HepG2 (cell line): ENCODE results near the gene ADAMTS4. TPM values are rescaled to one million over a fixed set of nuclear protein-coding genes. Genes with fewer than 3 reads are reported as not detected.

Experiments used
- ELF3 ChIP-seq: IDR thresholded peaks from 2 replicates; pipeline ENCODE4 v1.6.1; 2016; ENCODE audit warnings: missing genetic modification reagents, missing compliant biosample characterization
- GATA4 ChIP-seq: sonication (generic); IDR thresholded peaks from 2 replicates; pipeline ENCODE4 v1.6.1; 2016; ENCODE audit warnings: antibody characterized with exemption, low read depth, borderline replicate concordance
- HDAC6 ChIP-seq: fragments of 200-600 bp; sonication (generic); IDR thresholded peaks from 2 replicates; pipeline ENCODE4 v1.7.0; 2017; ENCODE audit warnings: mild to moderate bottlenecking, antibody characterized with exemption, low read length, low read depth
- HOXA9 ChIP-seq: sonication (generic); formaldehyde crosslinking; IDR thresholded peaks from 2 replicates; pipeline ENCODE4 v1.8.1; 2022; ENCODE audit warnings: missing genetic modification reagents, mild to moderate bottlenecking, moderate library complexity, borderline replicate concordance
- IKZF4 ChIP-seq: sonication (generic); formaldehyde crosslinking; IDR thresholded peaks from 2 replicates; pipeline ENCODE4 v1.5.1; 2020; ENCODE audit warnings: borderline replicate concordance, mild to moderate bottlenecking, low read depth, missing genetic modification reagents; ENCODE audit errors: not compliant biosample characterization
- KAT7 ChIP-seq: IDR thresholded peaks from 2 replicates; pipeline ENCODE4 v1.6.1; 2018; ENCODE audit warnings: borderline replicate concordance, missing compliant biosample characterization
- KLF15 ChIP-seq: sonication (generic); formaldehyde crosslinking; IDR thresholded peaks from 2 replicates; pipeline ENCODE4 v1.8.1; 2023; ENCODE audit warnings: borderline replicate concordance, mild to moderate bottlenecking, inconsistent platforms, missing genetic modification reagents, mixed read lengths
- KMT2B ChIP-seq: IDR thresholded peaks from 2 replicates; pipeline ENCODE4 v1.6.1; 2016; ENCODE audit warnings: missing genetic modification reagents, missing compliant biosample characterization
- MIER2 ChIP-seq: IDR thresholded peaks from 2 replicates; pipeline ENCODE4 v1.6.1; 2016; ENCODE audit warnings: missing biosample characterization, missing genetic modification reagents
- MXI1 ChIP-seq: IDR thresholded peaks from 3 replicates; pipeline ENCODE4 v1.6.1; 2012; ENCODE audit warnings: low read depth, low read length, inconsistent platforms, borderline replicate concordance
- NCOA5 ChIP-seq: sonication (generic); formaldehyde crosslinking; IDR thresholded peaks from 2 replicates; pipeline ENCODE4 v1.4.0; 2020; ENCODE audit warnings: missing genetic modification reagents
- NFATC3 ChIP-seq: sonication (generic); formaldehyde crosslinking; IDR thresholded peaks from 2 replicates; pipeline ENCODE4 v1.5.1; 2020; ENCODE audit warnings: mild to moderate bottlenecking, missing genetic modification reagents
- NFIB ChIP-seq: sonication (generic); formaldehyde crosslinking; IDR thresholded peaks from 2 replicates; pipeline ENCODE4 v1.9.0; 2021; ENCODE audit warnings: missing genetic modification reagents, mild to moderate bottlenecking, borderline replicate concordance
- NFKB2 ChIP-seq: sonication (generic); formaldehyde crosslinking; IDR thresholded peaks from 2 replicates; pipeline ENCODE4 v1.4.0; 2020; ENCODE audit warnings: missing genetic modification reagents, borderline replicate concordance
- PLRG1 ChIP-seq: fragments of 450-650 bp; conservative IDR thresholded peaks from 2 replicates; pipeline ENCODE4 v1.6.1; 2016
- PRMT3 ChIP-seq: sonication (generic); formaldehyde crosslinking; IDR thresholded peaks from 2 replicates; pipeline ENCODE4 v1.8.1; 2022; ENCODE audit warnings: low read depth, mild to moderate bottlenecking, moderate library complexity, missing genetic modification reagents, borderline replicate concordance
- SMAD3 ChIP-seq: sonication (generic); formaldehyde crosslinking; IDR thresholded peaks from 2 replicates; pipeline ENCODE4 v1.4.0; 2020; ENCODE audit warnings: missing genetic modification reagents
- TAF15 ChIP-seq: fragments of 200-400 bp; formaldehyde crosslinking; IDR thresholded peaks from one replicate; pipeline ENCODE4 v1.6.1; 2018; ENCODE audit warnings: mild to moderate bottlenecking, low read depth, low read length; ENCODE audit not compliant: poor library complexity, severe bottlenecking
- TEAD3 ChIP-seq: optimal IDR thresholded peaks from 2 replicates; pipeline ENCODE3; 2016; ENCODE audit warnings: borderline replicate concordance
- XBP1 ChIP-seq: sonication (generic); formaldehyde crosslinking; IDR thresholded peaks from 2 replicates; pipeline ENCODE4 v1.5.0; 2020; ENCODE audit warnings: missing genetic modification reagents
- YEATS4 ChIP-seq: sonication (generic); formaldehyde crosslinking; IDR thresholded peaks from 2 replicates; pipeline ENCODE4 v1.4.0; 2020; ENCODE audit warnings: missing genetic modification reagents, borderline replicate concordance
- ZNF563 ChIP-seq: sonication (generic); formaldehyde crosslinking; IDR thresholded peaks from 2 replicates; pipeline ENCODE4 v1.8.0; 2022; ENCODE audit warnings: mild to moderate bottlenecking, moderate library complexity, missing genetic modification reagents
- ZNF788 ChIP-seq: sonication (generic); formaldehyde crosslinking; IDR thresholded peaks from 2 replicates; pipeline ENCODE4 v1.5.0; 2020; ENCODE audit warnings: mild to moderate bottlenecking, missing genetic modification reagents, borderline replicate concordance
- ZNF790 ChIP-seq: sonication (generic); formaldehyde crosslinking; IDR thresholded peaks from 2 replicates; pipeline ENCODE4 v1.8.0; 2022; ENCODE audit warnings: missing genetic modification reagents, mild to moderate bottlenecking, borderline replicate concordance
- ZSCAN25 ChIP-seq: sonication (generic); formaldehyde crosslinking; IDR thresholded peaks from 2 replicates; pipeline ENCODE4 v1.8.0; 2022; ENCODE audit warnings: mild to moderate bottlenecking, missing genetic modification reagents
- ZSCAN31 ChIP-seq: sonication (generic); formaldehyde crosslinking; IDR thresholded peaks from 2 replicates; pipeline ENCODE4 v1.5.0; 2020; ENCODE audit warnings: low read depth, mild to moderate bottlenecking, missing genetic modification reagents
- polyA plus RNA-seq, 8 experiments: library from polyadenylated mRNA; depleted of rRNA in 3 of 8; stranded (reverse) in 7 of 8; unstranded in 1 of 8; fragments of >200 nt; fragmentation: Illumina TruSeq in 4 of 8; extraction: Trizol in 4 of 8; gene quantifications; 2 replicates each; pipeline versions ENCODE4 v1.2.1 to v1.2.3, GENCODE V29; 2011 to 2016; ENCODE audit warnings: low read depth in 4 of 8, missing spikeins in 1 of 8, mixed read lengths in 1 of 8; ENCODE audit not compliant: insufficient read depth in 1 of 8
- total RNA-seq, 5 experiments: library from RNA; depleted of rRNA; stranded (reverse); fragments of >200 nt; fragmentation: Illumina TruSeq; extraction: Trizol; gene quantifications; 2 replicates each; pipeline ENCODE4 v1.2.3, GENCODE V29; 2016; ENCODE audit warnings: low read depth in 1 of 5
- TF ChIP-seq, protein P1 (sequence below): sonication (generic); formaldehyde crosslinking; IDR thresholded peaks from 2 replicates; pipeline ENCODE4 v1.8.0; 2022; ENCODE audit warnings: mild to moderate bottlenecking, missing genetic modification reagents; ENCODE audit not compliant: insufficient replicate concordance
- TF ChIP-seq, protein P2 (sequence below): sonication (generic); formaldehyde crosslinking; IDR thresholded peaks from 2 replicates; pipeline ENCODE4 v1.4.0; 2020; ENCODE audit warnings: mild to moderate bottlenecking, missing genetic modification reagents
- TF ChIP-seq, protein P3 (sequence below): sonication (generic); formaldehyde crosslinking; IDR thresholded peaks from 2 replicates; pipeline ENCODE4 v1.5.0; 2020; ENCODE audit warnings: missing genetic modification reagents

Gene ADAMTS4
- total and polyA plus RNA-seq, 2 of the 13 experiments (the other 11 are each of a cell fraction or from before 2014, with no cell fraction given): 0.51 to 1.7 TPM

DNA sequence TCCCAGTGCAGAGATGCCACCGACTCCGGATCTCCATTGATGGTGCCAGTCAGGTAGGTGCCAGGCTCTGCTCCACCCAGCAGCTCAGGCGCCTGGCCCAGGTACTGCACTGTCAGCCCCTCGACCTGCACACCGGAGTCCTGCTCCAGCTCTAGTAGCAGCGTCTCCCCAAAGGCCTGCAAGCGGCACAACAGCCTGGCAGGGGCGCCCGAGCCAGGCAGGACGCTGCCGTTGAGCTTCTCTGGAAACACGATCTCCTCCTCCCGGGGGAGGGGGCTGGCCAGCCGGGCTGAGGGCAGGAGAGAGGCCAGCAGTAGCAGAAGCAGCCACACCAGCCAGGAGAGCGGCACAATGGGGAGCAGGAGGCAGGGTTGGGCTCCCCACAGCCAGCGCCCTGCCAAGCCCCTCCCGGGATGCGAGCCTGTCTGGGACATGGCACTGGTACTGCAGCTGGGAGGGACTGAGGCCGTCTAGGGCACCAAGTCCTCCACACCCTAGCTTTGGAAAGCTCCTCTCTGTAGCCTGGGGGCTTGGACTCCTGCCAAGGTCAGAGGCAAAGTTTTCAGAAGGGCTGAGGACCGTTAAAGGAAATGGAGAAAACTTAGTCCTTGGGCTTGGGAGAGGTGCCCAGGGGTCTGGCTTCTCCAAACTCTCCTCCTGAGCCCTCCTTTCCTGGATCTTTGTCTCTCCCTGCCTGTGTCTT is 509 bp downstream of the ADAMTS4 start (continued):
- TF ChIP-seq, protein P1, sequence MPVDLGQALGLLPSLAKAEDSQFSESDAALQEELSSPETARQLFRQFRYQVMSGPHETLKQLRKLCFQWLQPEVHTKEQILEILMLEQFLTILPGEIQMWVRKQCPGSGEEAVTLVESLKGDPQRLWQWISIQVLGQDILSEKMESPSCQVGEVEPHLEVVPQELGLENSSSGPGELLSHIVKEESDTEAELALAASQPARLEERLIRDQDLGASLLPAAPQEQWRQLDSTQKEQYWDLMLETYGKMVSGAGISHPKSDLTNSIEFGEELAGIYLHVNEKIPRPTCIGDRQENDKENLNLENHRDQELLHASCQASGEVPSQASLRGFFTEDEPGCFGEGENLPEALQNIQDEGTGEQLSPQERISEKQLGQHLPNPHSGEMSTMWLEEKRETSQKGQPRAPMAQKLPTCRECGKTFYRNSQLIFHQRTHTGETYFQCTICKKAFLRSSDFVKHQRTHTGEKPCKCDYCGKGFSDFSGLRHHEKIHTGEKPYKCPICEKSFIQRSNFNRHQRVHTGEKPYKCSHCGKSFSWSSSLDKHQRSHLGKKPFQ: no peak
- TF ChIP-seq XBP1 (no peak), MXI1 (no peak), YEATS4 (peak; percentile 36; the same call in 1 of the 2 replicates), NFIB (CRISPR knock-in tag) (no peak), HOXA9 (CRISPR knock-in tag) (no peak), PLRG1 (no peak), NFATC3 (CRISPR knock-in tag) (no peak), TEAD3 (no peak), KAT7 (CRISPR knock-in tag) (no peak), NCOA5 (CRISPR knock-in tag) (no peak), ZNF790 (CRISPR knock-in tag) (no peak), GATA4 (no peak), IKZF4 (peak; percentile 66), HDAC6 (no peak), TAF15 (peak; percentile 50), NFKB2 (no peak), ELF3 (CRISPR knock-in tag) (no peak), KLF15 (CRISPR knock-in tag) (no peak), KMT2B (CRISPR knock-in tag) (no peak), ZNF788 (peak; percentile 19; the same call in 1 of the 2 replicates), SMAD3 (CRISPR knock-in tag) (no peak), PRMT3 (CRISPR knock-in tag) (no peak), MIER2 (no peak), ZSCAN25 (CRISPR knock-in tag) (peak; percentile 42; the same call in 1 of the 2 replicates), ZSCAN31 (CRISPR knock-in tag) (no peak), ZNF563 (CRISPR knock-in tag) (no peak)
- TF ChIP-seq, protein P2, sequence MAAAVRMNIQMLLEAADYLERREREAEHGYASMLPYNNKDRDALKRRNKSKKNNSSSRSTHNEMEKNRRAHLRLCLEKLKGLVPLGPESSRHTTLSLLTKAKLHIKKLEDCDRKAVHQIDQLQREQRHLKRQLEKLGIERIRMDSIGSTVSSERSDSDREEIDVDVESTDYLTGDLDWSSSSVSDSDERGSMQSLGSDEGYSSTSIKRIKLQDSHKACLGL (CRISPR knock-in tag): peak; percentile 62; the same call in 1 of the 2 replicates
- TF ChIP-seq, protein P3, sequence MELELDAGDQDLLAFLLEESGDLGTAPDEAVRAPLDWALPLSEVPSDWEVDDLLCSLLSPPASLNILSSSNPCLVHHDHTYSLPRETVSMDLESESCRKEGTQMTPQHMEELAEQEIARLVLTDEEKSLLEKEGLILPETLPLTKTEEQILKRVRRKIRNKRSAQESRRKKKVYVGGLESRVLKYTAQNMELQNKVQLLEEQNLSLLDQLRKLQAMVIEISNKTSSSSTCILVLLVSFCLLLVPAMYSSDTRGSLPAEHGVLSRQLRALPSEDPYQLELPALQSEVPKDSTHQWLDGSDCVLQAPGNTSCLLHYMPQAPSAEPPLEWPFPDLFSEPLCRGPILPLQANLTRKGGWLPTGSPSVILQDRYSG: no peak
